Measurements from ENCODE around the gene BRI3. TPM values are rescaled to one million over a fixed set of nuclear protein-coding genes. Genes with fewer than 3 reads are reported as not detected.

The BRI3 gene
- total and polyA plus RNA-seq, 2 of the 4 experiments (the other 2 are of a cell fraction): 24.7 to 68.3 TPM

DNA sequence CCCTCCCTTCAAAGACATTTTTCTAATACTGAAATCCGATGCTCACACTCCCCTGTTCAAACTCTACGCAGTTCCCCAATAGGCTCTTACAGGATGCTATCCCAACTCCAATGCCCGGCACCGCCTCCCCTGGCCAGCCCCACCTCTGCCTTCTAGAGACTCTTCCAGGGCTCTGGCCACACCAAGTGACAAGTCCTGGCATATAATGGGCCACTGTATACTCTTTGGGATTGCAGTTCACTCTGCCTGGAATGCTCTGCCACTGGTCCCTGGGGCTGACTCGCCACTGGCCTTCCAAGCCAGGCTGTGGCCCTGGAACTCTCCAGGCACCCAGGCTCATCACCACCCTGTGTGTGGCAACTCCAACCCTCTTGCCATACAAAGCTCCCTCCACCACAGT is 3.1 kb upstream of the BRI3 start:
- 90% methylated on average over 3 of the region's 5 CpGs; no CpG with 5 or more reads in 1 of the 2 experiments for WGBS, 2 experiments (ENCODE audit: extremely low coverage in 2 of 2, insufficient read length in 1 of 2)
- peaks cover 10% of the 10 kb centered on the region for H3K4me1 ChIP-seq (ENCODE audit: control insufficient read depth, insufficient read depth, low read length)
- no peak overlapping the region for H4K8ac ChIP-seq (ENCODE audit: low read depth in 2 of 2, low read length in 2 of 2)
- CTCF ChIA-PET: no interaction called here
- H3K4ac ChIP-seq (ENCODE audit: low read depth, low read length): no peak overlapping the region
- H2BK15ac ChIP-seq (ENCODE audit: low read depth, low read length): no peak overlapping the region
- H3K56ac ChIP-seq (ENCODE audit: extremely low read depth, insufficient read depth, low read length): no peak overlapping the region
- BruUV-seq (replicated peaks): no TSS peak
- no peak overlapping the region for H2AK5ac ChIP-seq (ENCODE audit: low read depth, low read length)
- H4K20me1 ChIP-seq (ENCODE audit: insufficient read depth, low read length): peaks cover 7% of the 10 kb centered on the region
- H4K91ac ChIP-seq (ENCODE audit: insufficient read depth, low read depth, low read length): no peak overlapping the region
- no peak overlapping the region for H3K9ac ChIP-seq (ENCODE audit: low read depth, low read length)
- no peak overlapping the region for H3K4me3 ChIP-seq (ENCODE audit: insufficient read depth, low read depth, low read length)
- H3K14ac ChIP-seq (replicated peaks; ENCODE audit: low read depth, low read length): no peak overlapping the region
- no peak overlapping the region for H4K5ac ChIP-seq (ENCODE audit: low read depth, low read length)
- H3K79me1 ChIP-seq (ENCODE audit: low read depth in 1 of 2, low read length in 2 of 2): peaks cover 5 to 17% of the 10 kb centered on the region in 2 experiments; a peak in 3 of 4 replicates
- peaks cover 2% of the 10 kb centered on the region; the same call in 1 of the 2 replicates for H3K36me3 ChIP-seq (ENCODE audit: control insufficient read depth, insufficient read depth, low read length)
- H3K9me1 ChIP-seq (ENCODE audit: insufficient read depth, low read length): peaks cover 2% of the 10 kb centered on the region
- H3K27ac ChIP-seq (ENCODE audit: insufficient read depth, low read length): no peak overlapping the region
- H3K4me2 ChIP-seq (ENCODE audit: low read depth, low read length): no peak overlapping the region
- H3K18ac ChIP-seq (ENCODE audit: low read depth, low read length): no peak overlapping the region
- H2BK20ac ChIP-seq (ENCODE audit: low read depth, low read length): no peak overlapping the region
- POLR2A ChIA-PET (ENCODE audit: unreplicated experiment): no interaction called here
- no peak overlapping the region for H2BK5ac ChIP-seq (ENCODE audit: low read depth, low read length, poor library complexity, severe bottlenecking)
- dilution Hi-C loops (cut with HindIII; ENCODE audit: low sequenced_read_pairs, unreplicated experiment) (no loop called here), intact Hi-C loops (cut with micrococcal nuclease) (no loop called here), in situ Hi-C loops (cut with MboI; ENCODE audit: low sequenced_read_pairs) (no loop called here)
- H2AFZ ChIP-seq (replicated peaks; ENCODE audit: low read length, poor library complexity): peak overlapping the region; percentile 72
- H3K27me3 ChIP-seq (ENCODE audit: control insufficient read depth, insufficient read depth, low read length): no peaks in the 10 kb centered on the region
- DNase-seq (no peak), ATAC-seq (ENCODE audit: low read depth) (no peak)
- H2AK9ac ChIP-seq (replicated peaks; ENCODE audit: low read depth, low read length, poor library complexity): no peak overlapping the region
- H3K23ac ChIP-seq (ENCODE audit: low read depth, low read length): no peak overlapping the region
- no peak overlapping the region for H2BK120ac ChIP-seq (ENCODE audit: low read depth, low read length)
- no peaks in the 10 kb centered on the region for H3K9me3 ChIP-seq (ENCODE audit: control insufficient read depth, insufficient read depth, low read length)
- TF ChIP-seq NFE2L2 (IDR thresholded peaks at IDR 0.05; ENCODE audit: low read depth, low read length) (no peak), CHD1 (IDR thresholded peaks at IDR 0.05; ENCODE audit: low read depth, low read length) (no peak), POLR2A (IDR thresholded peaks at IDR 0.05; ENCODE audit: low read depth, low read length) (no peak), RFX5 (IDR thresholded peaks at IDR 0.05; ENCODE audit: low read depth, low read length) (no peak), MAFK (IDR thresholded peaks at IDR 0.05; ENCODE audit: low read depth, low read length) (no peak), FOS (IDR thresholded peaks at IDR 0.05; ENCODE audit: low read depth, low read length) (no peak), MAZ (IDR thresholded peaks at IDR 0.05; ENCODE audit: borderline replicate concordance, low read depth, low read length) (no peak), SMC3 (IDR thresholded peaks at IDR 0.05; ENCODE audit: low read depth, low read length) (no peak), MXI1 (IDR thresholded peaks at IDR 0.05; ENCODE audit: borderline replicate concordance, low read depth, low read length) (no peak), RCOR1 (IDR thresholded peaks at IDR 0.05; ENCODE audit: insufficient replicate concordance, low read length) (no peak), RAD21 (IDR thresholded peaks at IDR 0.05; ENCODE audit: low read length) (no peak), BHLHE40 (IDR thresholded peaks at IDR 0.05; ENCODE audit: low read depth, low read length) (no peak), CEBPB (IDR thresholded peaks at IDR 0.05; ENCODE audit: low read depth, low read length) (no peak)
- TF ChIP-seq, protein P1, sequence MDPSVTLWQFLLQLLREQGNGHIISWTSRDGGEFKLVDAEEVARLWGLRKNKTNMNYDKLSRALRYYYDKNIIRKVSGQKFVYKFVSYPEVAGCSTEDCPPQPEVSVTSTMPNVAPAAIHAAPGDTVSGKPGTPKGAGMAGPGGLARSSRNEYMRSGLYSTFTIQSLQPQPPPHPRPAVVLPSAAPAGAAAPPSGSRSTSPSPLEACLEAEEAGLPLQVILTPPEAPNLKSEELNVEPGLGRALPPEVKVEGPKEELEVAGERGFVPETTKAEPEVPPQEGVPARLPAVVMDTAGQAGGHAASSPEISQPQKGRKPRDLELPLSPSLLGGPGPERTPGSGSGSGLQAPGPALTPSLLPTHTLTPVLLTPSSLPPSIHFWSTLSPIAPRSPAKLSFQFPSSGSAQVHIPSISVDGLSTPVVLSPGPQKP (IDR thresholded peaks at IDR 0.05; ENCODE audit: borderline replicate concordance, low read depth, low read length): no peak
- TF ChIP-seq, protein P2, sequence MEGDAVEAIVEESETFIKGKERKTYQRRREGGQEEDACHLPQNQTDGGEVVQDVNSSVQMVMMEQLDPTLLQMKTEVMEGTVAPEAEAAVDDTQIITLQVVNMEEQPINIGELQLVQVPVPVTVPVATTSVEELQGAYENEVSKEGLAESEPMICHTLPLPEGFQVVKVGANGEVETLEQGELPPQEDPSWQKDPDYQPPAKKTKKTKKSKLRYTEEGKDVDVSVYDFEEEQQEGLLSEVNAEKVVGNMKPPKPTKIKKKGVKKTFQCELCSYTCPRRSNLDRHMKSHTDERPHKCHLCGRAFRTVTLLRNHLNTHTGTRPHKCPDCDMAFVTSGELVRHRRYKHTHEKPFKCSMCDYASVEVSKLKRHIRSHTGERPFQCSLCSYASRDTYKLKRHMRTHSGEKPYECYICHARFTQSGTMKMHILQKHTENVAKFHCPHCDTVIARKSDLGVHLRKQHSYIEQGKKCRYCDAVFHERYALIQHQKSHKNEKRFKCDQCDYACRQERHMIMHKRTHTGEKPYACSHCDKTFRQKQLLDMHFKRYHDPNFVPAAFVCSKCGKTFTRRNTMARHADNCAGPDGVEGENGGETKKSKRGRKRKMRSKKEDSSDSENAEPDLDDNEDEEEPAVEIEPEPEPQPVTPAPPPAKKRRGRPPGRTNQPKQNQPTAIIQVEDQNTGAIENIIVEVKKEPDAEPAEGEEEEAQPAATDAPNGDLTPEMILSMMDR (conservative IDR thresholded peaks at IDR 0.05; ENCODE audit: low read depth, low read length): no peak
- TF ChIP-seq, protein P3, sequence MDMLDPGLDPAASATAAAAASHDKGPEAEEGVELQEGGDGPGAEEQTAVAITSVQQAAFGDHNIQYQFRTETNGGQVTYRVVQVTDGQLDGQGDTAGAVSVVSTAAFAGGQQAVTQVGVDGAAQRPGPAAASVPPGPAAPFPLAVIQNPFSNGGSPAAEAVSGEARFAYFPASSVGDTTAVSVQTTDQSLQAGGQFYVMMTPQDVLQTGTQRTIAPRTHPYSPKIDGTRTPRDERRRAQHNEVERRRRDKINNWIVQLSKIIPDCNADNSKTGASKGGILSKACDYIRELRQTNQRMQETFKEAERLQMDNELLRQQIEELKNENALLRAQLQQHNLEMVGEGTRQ (IDR thresholded peaks at IDR 0.05; ENCODE audit: low read depth, low read length): no peak

All from IMR-90 (cell line).